ENCODE data around the gene CREB5. TPM values are rescaled to one million over a fixed set of nuclear protein-coding genes. Genes with fewer than 3 reads are reported as not detected.

The CREB5 gene
- total RNA-seq, 1 donor from 2014 or later, result 10.3 TPM

DNA sequence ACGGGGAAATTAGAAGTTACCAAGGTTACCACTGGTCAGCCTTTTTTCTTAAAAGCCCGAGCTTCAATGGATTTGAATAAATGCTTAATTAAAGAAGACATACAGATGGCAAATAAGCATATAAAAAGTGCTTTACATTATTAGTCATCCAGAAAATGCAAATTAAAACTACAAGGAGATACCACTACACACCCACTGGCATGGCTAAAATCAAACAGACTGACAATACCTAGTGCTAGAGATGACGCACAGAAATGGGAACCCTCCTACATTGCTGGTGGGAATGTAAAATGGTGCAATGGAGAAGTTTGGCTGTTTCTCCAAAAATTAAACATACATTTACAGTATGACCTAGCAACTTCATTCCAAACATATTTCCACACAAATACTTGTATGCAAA lies 38.3 kb upstream of the CREB5 start:
- DNase-seq, result no peak
- H3K27ac ChIP-seq, result no peak overlapping the region
- no peaks in the 10 kb centered on the region for H3K27me3 ChIP-seq (ENCODE audit: low read depth)
- intact Hi-C loops (cut with DNase I), result no loop called here
- no peak overlapping the region for H3K4me3 ChIP-seq
- H3K36me3 ChIP-seq, result no peaks in the 10 kb centered on the region
- TF ChIP-seq, protein P1, sequence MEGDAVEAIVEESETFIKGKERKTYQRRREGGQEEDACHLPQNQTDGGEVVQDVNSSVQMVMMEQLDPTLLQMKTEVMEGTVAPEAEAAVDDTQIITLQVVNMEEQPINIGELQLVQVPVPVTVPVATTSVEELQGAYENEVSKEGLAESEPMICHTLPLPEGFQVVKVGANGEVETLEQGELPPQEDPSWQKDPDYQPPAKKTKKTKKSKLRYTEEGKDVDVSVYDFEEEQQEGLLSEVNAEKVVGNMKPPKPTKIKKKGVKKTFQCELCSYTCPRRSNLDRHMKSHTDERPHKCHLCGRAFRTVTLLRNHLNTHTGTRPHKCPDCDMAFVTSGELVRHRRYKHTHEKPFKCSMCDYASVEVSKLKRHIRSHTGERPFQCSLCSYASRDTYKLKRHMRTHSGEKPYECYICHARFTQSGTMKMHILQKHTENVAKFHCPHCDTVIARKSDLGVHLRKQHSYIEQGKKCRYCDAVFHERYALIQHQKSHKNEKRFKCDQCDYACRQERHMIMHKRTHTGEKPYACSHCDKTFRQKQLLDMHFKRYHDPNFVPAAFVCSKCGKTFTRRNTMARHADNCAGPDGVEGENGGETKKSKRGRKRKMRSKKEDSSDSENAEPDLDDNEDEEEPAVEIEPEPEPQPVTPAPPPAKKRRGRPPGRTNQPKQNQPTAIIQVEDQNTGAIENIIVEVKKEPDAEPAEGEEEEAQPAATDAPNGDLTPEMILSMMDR (IDR thresholded peaks at IDR 0.05), result no peak
- H3K4me1 ChIP-seq, result no peaks in the 10 kb centered on the region
- no peak for ATAC-seq
- no peaks in the 10 kb centered on the region for H3K9me3 ChIP-seq

DNA sequence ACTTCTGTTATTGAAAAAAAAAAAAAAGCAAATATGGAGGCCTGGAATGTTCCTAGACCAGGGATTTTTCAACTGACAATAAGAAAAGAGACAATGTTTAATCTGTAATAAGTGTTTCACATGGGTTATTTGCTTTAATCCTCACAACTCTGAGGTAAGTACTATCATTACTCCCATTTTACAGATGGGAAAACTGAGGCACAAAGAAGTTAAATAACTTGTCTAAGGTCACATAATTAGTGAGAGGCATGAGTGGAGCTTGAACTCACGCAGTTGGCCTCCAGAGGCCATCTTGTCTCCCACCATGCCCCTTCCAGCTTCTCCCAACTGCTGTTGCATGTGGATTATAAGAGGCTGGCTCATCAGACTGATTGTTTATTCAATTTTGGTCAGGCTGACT lies 36.6 kb upstream of the CREB5 start:
- no peaks in the 10 kb centered on the region for H3K4me1 ChIP-seq
- no peak for ATAC-seq
- no peak overlapping the region for H3K4me3 ChIP-seq
- H3K27me3 ChIP-seq (ENCODE audit: low read depth), result no peaks in the 10 kb centered on the region
- TF ChIP-seq, protein P1 (IDR thresholded peaks at IDR 0.05), result no peak
- no peak for DNase-seq
- no peak overlapping the region for H3K27ac ChIP-seq
- no peaks in the 10 kb centered on the region for H3K9me3 ChIP-seq
- intact Hi-C loops (cut with DNase I), result no loop called here
- no peaks in the 10 kb centered on the region for H3K36me3 ChIP-seq

DNA sequence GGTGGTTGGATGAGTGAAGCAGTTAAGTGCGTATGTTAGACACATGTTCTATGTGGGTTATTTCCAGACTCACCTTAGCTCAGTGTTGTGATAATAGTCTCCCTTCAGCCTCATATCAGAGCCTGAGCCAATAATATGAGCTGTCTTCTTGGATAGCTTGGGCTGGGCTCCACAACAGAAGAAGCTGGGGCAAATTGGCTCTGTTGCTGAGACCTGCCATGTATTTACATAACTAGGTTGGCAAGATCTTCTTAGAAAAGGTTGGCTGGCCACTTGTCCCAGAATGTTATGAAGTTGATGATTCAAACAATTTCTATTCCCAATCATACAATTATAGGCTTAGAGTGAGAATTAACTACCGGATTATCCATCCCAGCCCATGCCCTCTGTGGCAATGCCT lies 35.7 kb upstream of the CREB5 start:
- no peak for ATAC-seq
- H3K27me3 ChIP-seq (ENCODE audit: low read depth), result no peaks in the 10 kb centered on the region
- no peak overlapping the region for H3K27ac ChIP-seq
- no peak for DNase-seq
- no peak overlapping the region for H3K4me3 ChIP-seq
- TF ChIP-seq, protein P1 (IDR thresholded peaks at IDR 0.05), result no peak
- no peaks in the 10 kb centered on the region for H3K9me3 ChIP-seq
- intact Hi-C loops (cut with DNase I), result no loop called here
- no peaks in the 10 kb centered on the region for H3K4me1 ChIP-seq
- H3K36me3 ChIP-seq, result no peaks in the 10 kb centered on the region

DNA sequence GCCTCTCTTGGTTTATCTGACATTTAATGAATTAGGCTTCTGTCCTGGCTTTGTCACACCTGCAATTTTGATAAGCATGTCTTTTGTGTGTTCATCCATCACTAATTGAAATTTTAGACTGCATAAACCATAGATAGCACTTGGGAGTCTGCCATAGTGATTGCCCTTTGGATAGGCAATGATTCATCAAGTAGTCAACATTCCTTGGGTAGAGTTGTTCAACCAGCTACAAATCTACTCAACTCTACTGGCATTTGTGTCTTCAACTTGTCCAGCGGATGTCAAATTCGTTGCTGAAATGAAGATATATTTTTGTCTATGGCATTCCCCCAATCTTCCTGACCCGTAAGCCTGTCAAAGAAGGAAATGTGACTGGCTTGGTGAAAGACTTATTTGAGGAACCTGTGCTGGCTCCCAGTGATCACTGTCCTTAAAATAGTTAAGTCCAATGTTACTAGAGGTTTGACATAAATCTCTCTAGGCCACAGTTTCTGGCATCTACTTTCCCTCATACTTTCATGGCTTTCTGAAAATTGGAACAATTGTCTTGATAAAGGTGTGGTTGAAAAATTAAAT lies 33.7 kb upstream of the CREB5 start:
- Histone ChIP-seq H3K4me3 (no peak overlapping the region), H3K4me1 (no peaks in the 10 kb centered on the region), H3K27ac (no peak overlapping the region), H3K36me3 (no peaks in the 10 kb centered on the region), H3K9me3 (no peaks in the 10 kb centered on the region), H3K27me3 (ENCODE audit: low read depth) (no peaks in the 10 kb centered on the region)
- intact Hi-C loops (cut with DNase I), result no loop called here
- ATAC-seq (no peak), DNase-seq (no peak)
- TF ChIP-seq, protein P1 (IDR thresholded peaks at IDR 0.05), result no peak

DNA sequence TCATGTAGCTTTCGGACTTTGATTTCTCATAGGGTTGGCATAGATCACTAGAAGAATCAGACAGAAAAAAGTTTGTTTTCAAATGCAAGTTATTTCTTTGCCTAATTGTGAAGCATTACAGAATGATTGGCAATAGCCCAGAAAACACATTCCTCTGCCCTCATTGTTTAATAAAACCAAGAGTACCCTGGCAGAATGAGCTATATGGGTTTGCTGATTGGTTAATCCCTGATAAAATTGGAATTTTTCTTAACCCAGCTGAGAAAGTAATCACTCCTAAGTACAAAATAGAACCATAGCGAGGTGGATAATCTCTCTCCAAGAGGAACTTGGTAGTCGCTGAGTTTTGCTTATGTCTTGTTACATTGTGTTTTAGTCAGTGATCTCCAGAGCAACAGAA lies 30.9 kb upstream of the CREB5 start:
- ATAC-seq (no peak), DNase-seq (no peak)
- H3K4me1 ChIP-seq, result no peaks in the 10 kb centered on the region
- intact Hi-C loops (cut with DNase I), result no loop called here
- TF ChIP-seq, protein P1 (IDR thresholded peaks at IDR 0.05), result no peak
- H3K27ac ChIP-seq, result no peak overlapping the region
- no peaks in the 10 kb centered on the region for H3K9me3 ChIP-seq
- no peaks in the 10 kb centered on the region for H3K27me3 ChIP-seq (ENCODE audit: low read depth)
- no peak overlapping the region for H3K4me3 ChIP-seq
- no peaks in the 10 kb centered on the region for H3K36me3 ChIP-seq

DNA sequence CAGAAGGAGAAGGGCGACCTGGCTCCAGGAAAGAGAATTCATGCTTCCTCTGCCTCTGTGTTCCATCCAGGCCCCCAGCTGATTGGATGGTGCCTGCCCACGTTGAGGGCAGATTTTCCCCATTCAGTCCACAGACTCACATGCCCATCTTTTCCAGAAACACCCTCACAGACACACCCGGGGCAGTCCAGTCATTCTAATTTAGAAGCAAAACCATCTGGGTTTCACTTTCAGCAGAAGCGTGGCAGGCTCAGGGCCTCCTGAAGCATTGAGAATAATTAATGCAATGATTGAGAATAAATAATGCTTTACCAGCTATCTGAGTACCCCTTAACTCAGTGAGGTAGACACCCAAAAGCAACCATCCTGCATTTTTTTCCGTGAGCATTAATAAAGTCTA lies 30.2 kb upstream of the CREB5 start:
- H3K36me3 ChIP-seq, result no peaks in the 10 kb centered on the region
- no peaks in the 10 kb centered on the region for H3K27me3 ChIP-seq (ENCODE audit: low read depth)
- no peaks in the 10 kb centered on the region for H3K4me1 ChIP-seq
- intact Hi-C loops (cut with DNase I), result no loop called here
- H3K27ac ChIP-seq, result no peak overlapping the region
- no peak overlapping the region for H3K4me3 ChIP-seq
- H3K9me3 ChIP-seq, result no peaks in the 10 kb centered on the region
- TF ChIP-seq, protein P1 (IDR thresholded peaks at IDR 0.05), result no peak
- DNase-seq (no peak), ATAC-seq (no peak)

Measured in lower lobe of right lung (tissue), 2 donors.